Adrenal gland (tissue), 5 donors: ENCODE results near the gene COX4I2.

Experiments
- POLR2A ChIP-seq, 2 donors: fragments of 450-650 bp; IDR thresholded peaks; one replicate each; pipeline ENCODE4 v1.6.1; 2017; ENCODE audit warnings: antibody characterized with exemption in 2 of 2, mild to moderate bottlenecking in 2 of 2, moderate library complexity in 1 of 2
- TF ChIP-seq, protein P1 (sequence below), 6 experiments: fragments of 450-650 bp in 4 of 6; fragments of 200-600 bp in 2 of 6; sonication (generic) in 1 of 6; IDR thresholded peaks; 1 replicate in 5 of 6; 2 replicates in 1 of 6; pipeline versions ENCODE4 v1.5.1 to v1.8.0; 2016 to 2021; ENCODE audit warnings: antibody characterized with exemption in 6 of 6, mild to moderate bottlenecking in 2 of 6, moderate library complexity in 1 of 6
- donor health status: DM: no; HTN: no; CAD: no.

DNA sequence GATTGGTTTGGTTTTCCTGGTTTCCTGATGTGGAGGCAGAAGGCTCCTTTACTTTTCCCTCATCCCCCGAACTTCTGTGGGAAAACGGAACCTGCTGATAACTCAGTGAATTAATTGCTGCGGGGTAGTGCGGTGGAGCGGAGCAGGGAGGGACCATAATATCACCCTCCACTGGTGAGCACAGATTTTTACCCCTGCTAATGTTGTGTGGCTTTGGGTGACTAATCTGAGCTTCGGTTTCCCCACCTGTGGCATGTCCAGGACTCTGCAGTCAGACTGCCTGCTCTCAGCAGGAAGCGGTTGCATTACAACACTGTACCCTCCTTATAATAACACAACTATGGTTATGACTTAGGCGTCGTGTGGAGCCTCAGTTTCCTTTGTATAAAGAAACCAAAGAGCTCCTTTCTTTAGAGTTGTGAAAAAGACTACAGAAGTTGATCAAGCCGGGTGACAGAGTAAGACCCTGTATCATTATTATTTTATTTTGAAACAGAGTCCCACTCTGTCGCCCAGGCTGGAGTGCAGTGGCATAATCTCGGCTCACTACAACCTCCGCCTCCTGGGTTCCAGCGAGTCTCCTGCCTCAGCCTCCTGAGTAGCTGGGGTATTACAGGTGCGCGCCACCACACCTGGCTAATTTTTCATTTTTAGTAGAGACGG is 34.8 kb upstream of the COX4I2 start:
- TF ChIP-seq, protein P1, sequence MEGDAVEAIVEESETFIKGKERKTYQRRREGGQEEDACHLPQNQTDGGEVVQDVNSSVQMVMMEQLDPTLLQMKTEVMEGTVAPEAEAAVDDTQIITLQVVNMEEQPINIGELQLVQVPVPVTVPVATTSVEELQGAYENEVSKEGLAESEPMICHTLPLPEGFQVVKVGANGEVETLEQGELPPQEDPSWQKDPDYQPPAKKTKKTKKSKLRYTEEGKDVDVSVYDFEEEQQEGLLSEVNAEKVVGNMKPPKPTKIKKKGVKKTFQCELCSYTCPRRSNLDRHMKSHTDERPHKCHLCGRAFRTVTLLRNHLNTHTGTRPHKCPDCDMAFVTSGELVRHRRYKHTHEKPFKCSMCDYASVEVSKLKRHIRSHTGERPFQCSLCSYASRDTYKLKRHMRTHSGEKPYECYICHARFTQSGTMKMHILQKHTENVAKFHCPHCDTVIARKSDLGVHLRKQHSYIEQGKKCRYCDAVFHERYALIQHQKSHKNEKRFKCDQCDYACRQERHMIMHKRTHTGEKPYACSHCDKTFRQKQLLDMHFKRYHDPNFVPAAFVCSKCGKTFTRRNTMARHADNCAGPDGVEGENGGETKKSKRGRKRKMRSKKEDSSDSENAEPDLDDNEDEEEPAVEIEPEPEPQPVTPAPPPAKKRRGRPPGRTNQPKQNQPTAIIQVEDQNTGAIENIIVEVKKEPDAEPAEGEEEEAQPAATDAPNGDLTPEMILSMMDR (IDR thresholded peaks at IDR 0.05), result no peak
- TF ChIP-seq POLR2A (IDR thresholded peaks at IDR 0.05), result no peak
